Neural progenitor cell (in vitro differentiated cells): ENCODE measurements around the gene RXRA. TPM values are rescaled to one million over a fixed set of nuclear protein-coding genes. Genes with fewer than 3 reads are reported as not detected.

ENCODE experiments used
- DNase-seq: peaks from one replicate; pipeline ENCODE4 v3.0.0-alpha.2; 2016; ENCODE audit warnings: low spot score
- H2AFZ ChIP-seq: fragments of 200-600 bp; sonication (generic); replicated peaks from 2 replicates; pipeline ENCODE4 v1.6.1; 2016; ENCODE audit warnings: antibody characterized with exemption
- H3F3A ChIP-seq: fragments of 200-600 bp; sonication (generic); 2 replicates; pipeline ENCODE4 v1.6.1; 2016; ENCODE audit warnings: antibody characterized with exemption, low read depth
- H3K27ac ChIP-seq: fragments of 200-600 bp; sonication (generic); 2 replicates; pipeline ENCODE4 v1.5.1; 2016; ENCODE audit warnings: mild to moderate bottlenecking
- H3K27me3 ChIP-seq: fragments of 200-600 bp; sonication (generic); 2 replicates; pipeline ENCODE4 v1.6.1; 2016; ENCODE audit warnings: mild to moderate bottlenecking, moderate library complexity
- H3K36me3 ChIP-seq: fragments of 200-600 bp; sonication (generic); 2 replicates; pipeline ENCODE4 v1.5.1; 2016
- H3K4me1 ChIP-seq: fragments of 200-600 bp; sonication (generic); 2 replicates; pipeline ENCODE4 v1.6.1; 2016; ENCODE audit warnings: mixed run types
- H3K4me2 ChIP-seq: fragments of 200-600 bp; sonication (generic); 2 replicates; pipeline ENCODE4 v1.6.1; 2016
- H3K4me3 ChIP-seq: fragments of 200-600 bp; sonication (generic); 2 replicates; pipeline ENCODE4 v1.5.1; 2016
- H3K79me2 ChIP-seq: fragments of 200-600 bp; sonication (generic); 2 replicates; pipeline ENCODE4 v1.6.1; 2016; ENCODE audit warnings: low read depth
- H3K9ac ChIP-seq: fragments of 200-600 bp; sonication (generic); 2 replicates; pipeline ENCODE4 v1.6.1; 2016
- H3K9me3 ChIP-seq: fragments of 200-600 bp; sonication (generic); 2 replicates; pipeline ENCODE4 v1.5.1; 2016; ENCODE audit warnings: low read depth
- H4K20me1 ChIP-seq: fragments of 200-600 bp; sonication (generic); 2 replicates; pipeline ENCODE4 v1.6.1; 2016; ENCODE audit warnings: low read depth
- H3K27ac Mint-ChIP-seq: 3 replicates; pipeline ENCODE4 v1.8.0; 2021; ENCODE audit warnings: mixed read lengths
- H3K27me3 Mint-ChIP-seq: 2 replicates; pipeline ENCODE4 v1.8.0; 2022; ENCODE audit warnings: low read depth, mild to moderate bottlenecking, inconsistent platforms, moderate library complexity, mixed read lengths; ENCODE audit not compliant: insufficient read depth
- H3K36me3 Mint-ChIP-seq: 3 replicates; pipeline ENCODE4 v1.8.0; 2021; ENCODE audit warnings: mixed read lengths
- H3K4me1 Mint-ChIP-seq: 3 replicates; pipeline ENCODE4 v1.8.0; 2021; ENCODE audit warnings: mixed read lengths
- H3K4me3 Mint-ChIP-seq: 3 replicates; pipeline ENCODE4 v1.8.0; 2021; ENCODE audit warnings: mild to moderate bottlenecking, moderate library complexity, mixed read lengths
- H3K9me3 Mint-ChIP-seq: 3 replicates; pipeline ENCODE4 v1.8.0; 2020; ENCODE audit warnings: mixed read lengths
- CTCF ChIP-seq: fragments of 200-600 bp; sonication (generic); IDR thresholded peaks from 2 replicates; pipeline ENCODE4 v1.5.1; 2017; ENCODE audit warnings: antibody characterized with exemption, mild to moderate bottlenecking
- EZH2 ChIP-seq: fragments of 200-600 bp; sonication (generic); IDR thresholded peaks from 2 replicates; pipeline ENCODE4 v1.6.1; 2017; ENCODE audit warnings: antibody characterized with exemption, mild to moderate bottlenecking, moderate library complexity
- EZH2phosphoT487 ChIP-seq: fragments of 200-600 bp; sonication (generic); IDR thresholded peaks from 2 replicates; pipeline ENCODE4 v1.6.1; 2017; ENCODE audit warnings: antibody characterized with exemption
- total RNA-seq: library from RNA; depleted of rRNA; stranded (reverse); fragments of >200 nt; gene quantifications from 2 replicates; pipeline ENCODE4 v1.2.3, GENCODE V29; 2015; ENCODE audit warnings: low replicate concordance

Gene RXRA
- total RNA-seq, 1 donor from 2014 or later, result 11.6 TPM

GRCh38 chr9:134455021-134455471 is 128.8 kb downstream of the RXRA start:
- Histone ChIP-seq H3K4me2 (no peak overlapping the region), H3K36me3 (no peaks in the 10 kb centered on the region), H3K27ac (no peak overlapping the region), H3K4me3 (no peak overlapping the region), H3K9ac (no peak overlapping the region), H3K27me3 (no peaks in the 10 kb centered on the region), H3F3A (peaks cover 2% of the 10 kb centered on the region), H3K79me2 (no peaks in the 10 kb centered on the region), H2AFZ (no peak overlapping the region), H3K4me1 (peaks cover 4% of the 10 kb centered on the region), H4K20me1 (no peaks in the 10 kb centered on the region), H3K9me3 (no peaks in the 10 kb centered on the region)
- Mint-ChIP-seq H3K4me1 (peaks cover 19% of the 10 kb centered on the region), H3K27ac (peak overlapping the region; percentile 74), H3K27me3 (peaks cover 14% of the 10 kb centered on the region), H3K36me3 (no peaks in the 10 kb centered on the region), H3K4me3 (no peak overlapping the region), H3K9me3 (no peaks in the 10 kb centered on the region)
- no peak for DNase-seq
- TF ChIP-seq EZH2phosphoT487 (no peak), CTCF (no peak), EZH2 (no peak)

- Histone ChIP-seq H3K36me3 (no peaks in the 10 kb centered on the region), H4K20me1 (no peaks in the 10 kb centered on the region), H3K79me2 (no peaks in the 10 kb centered on the region), H3K9me3 (no peaks in the 10 kb centered on the region), H3F3A (no peaks in the 10 kb centered on the region), H2AFZ (no peak overlapping the region), H3K4me2 (no peak overlapping the region), H3K4me1 (no peaks in the 10 kb centered on the region), H3K27ac (no peak overlapping the region), H3K9ac (no peak overlapping the region), H3K27me3 (no peaks in the 10 kb centered on the region), H3K4me3 (no peak overlapping the region)
- no peak for DNase-seq
- Mint-ChIP-seq H3K4me1 (peaks cover 14% of the 10 kb centered on the region), H3K9me3 (no peaks in the 10 kb centered on the region), H3K4me3 (no peak overlapping the region), H3K27ac (no peak overlapping the region), H3K36me3 (no peaks in the 10 kb centered on the region), H3K27me3 (peaks cover 14% of the 10 kb centered on the region)
- TF ChIP-seq EZH2 (no peak), CTCF (no peak), EZH2phosphoT487 (no peak)
Observed at GRCh38 chr9:134455537-134455933, 129.3 kb downstream of the RXRA start.

- no peak overlapping the region for H3K4me3 Mint-ChIP-seq
- H3K27me3 Mint-ChIP-seq, result peaks cover 11% of the 10 kb centered on the region
- Histone ChIP-seq H3K36me3 (no peaks in the 10 kb centered on the region), H3F3A (no peaks in the 10 kb centered on the region), H3K4me1 (no peaks in the 10 kb centered on the region), H3K27ac (no peak overlapping the region), H3K9me3 (no peaks in the 10 kb centered on the region), H3K79me2 (no peaks in the 10 kb centered on the region), H3K9ac (no peak overlapping the region), H2AFZ (no peak overlapping the region), H3K4me2 (no peak overlapping the region), H3K27me3 (no peaks in the 10 kb centered on the region), H3K4me3 (no peak overlapping the region), H4K20me1 (no peaks in the 10 kb centered on the region)
- H3K9me3 Mint-ChIP-seq, result no peaks in the 10 kb centered on the region
- no peaks in the 10 kb centered on the region for H3K36me3 Mint-ChIP-seq
- H3K27ac Mint-ChIP-seq, result peak overlapping the region; percentile 93
- no peak for TF ChIP-seq EZH2
- TF ChIP-seq CTCF, result no peak
- TF ChIP-seq EZH2phosphoT487, result no peak
- H3K4me1 Mint-ChIP-seq, result peaks cover 14% of the 10 kb centered on the region
- no peak for DNase-seq
Observed at GRCh38 chr9:134455934-134456755, 129.9 kb downstream of the RXRA start.
